ENCODE results near the gene ADAMTSL5.
"Not testable (repeated sequence)": the region's sequence is repeated elsewhere in the genome, so short reads cannot be mapped to it uniquely, and the experiment has no call there.

The ADAMTSL5 gene

DNA sequence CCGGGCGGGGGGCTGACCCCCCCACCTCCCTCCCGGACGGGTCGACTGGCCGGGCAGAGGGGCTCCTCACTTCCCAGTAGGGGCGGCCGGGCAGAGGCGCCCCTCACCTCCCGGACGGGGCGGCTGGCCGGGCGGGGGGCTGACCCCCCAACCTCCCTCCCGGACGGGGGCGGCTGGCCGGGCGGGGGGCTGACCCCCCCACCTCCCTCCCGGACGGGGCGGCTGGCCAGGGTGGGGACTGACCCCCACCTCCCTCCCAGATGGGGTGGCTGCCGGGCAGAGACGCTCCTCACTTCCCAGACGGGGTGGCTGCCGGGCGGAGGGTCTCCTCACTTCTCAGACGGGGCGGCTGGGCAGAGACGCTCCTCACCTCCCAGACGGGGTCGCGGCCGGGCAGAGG is 13.6 kb downstream of the ADAMTSL5 start:
- H3K4me2 ChIP-seq (ENCODE audit: low read length); H3K4me1 ChIP-seq (ENCODE audit: control insufficient read depth, insufficient read depth, low read length); H3K4me3 ChIP-seq (ENCODE audit: low read length); H3K9ac ChIP-seq (ENCODE audit: low read depth, low read length); H3K9me3 ChIP-seq (replicated peaks; ENCODE audit: low read length); H3K36me3 ChIP-seq (ENCODE audit: insufficient read depth, low read length): not testable (repeated sequence)
- peaks cover 43% of the 10 kb centered on the region for H3K27me3 ChIP-seq (ENCODE audit: control insufficient read depth, insufficient read depth, low read length)

DNA sequence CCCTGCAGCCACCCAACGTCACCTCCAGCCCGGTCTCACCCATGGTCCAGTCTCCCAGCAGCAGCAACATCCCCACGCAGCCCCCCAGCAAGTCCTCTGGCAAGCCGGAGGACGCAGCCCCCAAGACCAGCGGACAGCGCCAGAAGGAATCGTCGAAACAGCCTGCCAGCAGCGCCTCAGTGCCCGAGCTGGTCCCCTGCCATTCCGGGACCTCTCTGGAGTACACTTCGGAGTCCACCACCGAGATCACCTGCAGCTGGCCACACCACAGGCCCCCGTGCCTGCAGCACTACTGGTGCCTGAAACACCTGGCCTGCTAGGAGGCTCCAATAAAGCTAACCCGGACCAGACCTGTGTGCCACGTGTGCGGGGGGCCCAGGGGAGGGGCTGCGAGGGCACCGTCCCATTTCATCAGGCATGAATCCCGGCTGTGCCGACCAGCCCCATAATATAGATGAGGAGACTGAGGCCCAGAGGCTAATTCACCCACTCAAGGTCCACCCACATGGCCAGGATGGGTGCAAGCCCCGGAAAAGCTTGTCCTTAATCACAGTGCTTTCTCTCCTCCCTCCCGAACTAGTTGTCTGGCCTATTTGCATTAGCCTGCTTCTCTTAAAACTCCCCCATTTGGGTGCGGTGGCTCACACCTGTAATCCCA is 15.1 kb downstream of the ADAMTSL5 start:
- no peak overlapping the region for H3K9ac ChIP-seq (ENCODE audit: low read depth, low read length)
- H3K27me3 ChIP-seq (ENCODE audit: control insufficient read depth, insufficient read depth, low read length), result peaks cover 32% of the 10 kb centered on the region
- H3K4me2 ChIP-seq (ENCODE audit: low read length), result no peak overlapping the region
- no peak overlapping the region for H3K4me3 ChIP-seq (ENCODE audit: low read length)
- H3K9me3 ChIP-seq (replicated peaks; ENCODE audit: low read length), result no peaks in the 10 kb centered on the region
- H3K36me3 ChIP-seq (ENCODE audit: insufficient read depth, low read length), result no peaks in the 10 kb centered on the region
- no peaks in the 10 kb centered on the region for H3K4me1 ChIP-seq (ENCODE audit: control insufficient read depth, insufficient read depth, low read length)

DNA sequence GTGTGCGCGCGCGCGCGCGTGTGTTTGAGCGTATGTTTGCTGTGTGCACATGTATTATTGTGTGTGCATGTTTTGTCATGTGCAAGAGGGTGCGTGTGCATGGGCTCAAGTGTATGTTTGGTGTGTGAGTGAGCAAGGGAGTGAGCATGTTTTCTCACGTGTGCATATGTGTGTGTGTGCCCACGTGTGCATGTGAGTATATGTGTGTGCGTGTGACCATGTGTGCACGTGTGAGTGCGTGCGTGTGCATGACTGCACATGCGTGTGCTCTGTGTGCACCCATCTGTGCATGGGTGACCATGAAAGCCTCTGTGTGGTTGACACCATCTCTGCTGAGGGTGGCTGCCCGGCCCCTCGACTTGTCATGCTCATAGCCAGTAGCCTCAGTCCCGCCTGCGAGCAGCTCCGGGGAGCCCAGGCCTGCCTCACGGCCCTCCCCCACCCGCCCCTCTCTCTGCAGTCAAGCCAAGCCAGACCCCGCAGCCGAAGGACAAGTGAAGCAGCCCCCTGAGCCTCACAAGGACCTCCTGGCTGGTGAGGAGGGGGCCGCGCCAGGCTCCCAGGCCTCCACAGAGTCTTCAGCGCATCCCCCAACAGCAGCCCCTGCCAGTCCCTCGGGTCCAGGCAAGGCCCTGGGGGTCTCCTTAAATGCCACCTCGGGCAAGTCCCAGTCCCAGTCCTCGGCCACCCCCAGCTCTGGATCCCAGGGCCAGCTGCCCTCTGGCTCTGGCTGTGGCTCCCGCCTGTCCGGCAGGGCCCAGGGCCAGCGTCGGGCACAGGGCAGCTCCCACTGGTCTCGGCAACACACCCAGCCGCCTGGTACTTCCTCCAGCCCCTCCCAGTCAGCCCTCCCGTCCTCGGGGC is 15.9 kb downstream of the ADAMTSL5 start:
- Histone ChIP-seq H3K27me3 (ENCODE audit: control insufficient read depth, insufficient read depth, low read length) (peaks cover 30% of the 10 kb centered on the region), H3K4me3 (ENCODE audit: low read length) (no peak overlapping the region), H3K9ac (ENCODE audit: low read depth, low read length) (no peak overlapping the region), H3K36me3 (ENCODE audit: insufficient read depth, low read length) (no peaks in the 10 kb centered on the region), H3K9me3 (replicated peaks; ENCODE audit: low read length) (no peaks in the 10 kb centered on the region), H3K4me2 (ENCODE audit: low read length) (no peak overlapping the region), H3K4me1 (ENCODE audit: control insufficient read depth, insufficient read depth, low read length) (no peaks in the 10 kb centered on the region)

DNA sequence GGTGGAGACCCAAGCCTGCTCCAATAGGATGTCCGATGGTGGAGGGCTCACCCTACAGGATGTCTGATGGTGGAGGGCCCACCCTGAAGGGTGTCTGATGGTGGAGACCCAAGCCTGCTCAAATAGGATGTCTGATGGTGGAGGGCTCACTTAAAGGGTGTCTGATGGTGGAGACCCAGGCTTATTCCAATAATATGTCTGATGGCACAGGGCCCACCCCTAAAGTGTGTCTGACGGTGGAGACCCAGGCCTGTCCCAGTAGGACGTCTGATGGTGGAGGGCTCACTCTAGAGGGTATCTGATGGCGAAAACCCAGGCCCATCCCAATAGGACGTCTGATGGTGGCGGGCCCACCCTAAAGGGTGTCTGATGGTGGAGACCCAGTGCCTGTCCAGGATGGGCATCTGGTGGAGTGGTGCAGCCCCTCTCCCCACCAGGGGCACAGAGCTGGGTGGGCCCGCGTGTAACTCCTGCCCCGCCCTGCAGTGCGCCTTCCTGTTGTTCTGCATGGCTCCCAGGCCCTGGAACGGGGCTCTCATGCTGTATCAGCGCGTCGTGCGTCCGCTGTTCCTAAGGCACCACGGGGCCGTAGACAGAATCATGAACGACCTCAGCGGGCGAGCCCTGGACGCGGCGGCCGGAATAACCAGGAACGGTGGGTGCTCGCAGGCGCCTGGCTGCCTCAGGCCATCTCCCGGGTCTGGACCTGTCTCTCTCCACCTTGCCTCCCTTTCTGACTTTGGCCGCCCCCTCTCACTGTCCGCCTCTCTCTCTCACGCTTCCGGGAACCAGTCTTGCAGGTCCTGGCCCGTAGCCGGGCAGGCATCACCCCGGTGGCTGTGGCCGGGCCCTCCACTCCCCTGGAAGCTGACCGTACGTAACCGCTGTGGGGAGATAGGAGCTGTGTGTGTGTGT is 16.8 kb downstream of the ADAMTSL5 start:
- Histone ChIP-seq H3K4me2 (ENCODE audit: low read length) (no peak overlapping the region), H3K9me3 (replicated peaks; ENCODE audit: low read length) (no peaks in the 10 kb centered on the region), H3K4me1 (ENCODE audit: control insufficient read depth, insufficient read depth, low read length) (peaks cover 7% of the 10 kb centered on the region), H3K4me3 (ENCODE audit: low read length) (no peak overlapping the region), H3K9ac (ENCODE audit: low read depth, low read length) (no peak overlapping the region), H3K36me3 (ENCODE audit: insufficient read depth, low read length) (no peaks in the 10 kb centered on the region), H3K27me3 (ENCODE audit: control insufficient read depth, insufficient read depth, low read length) (peaks cover 35% of the 10 kb centered on the region)

DNA sequence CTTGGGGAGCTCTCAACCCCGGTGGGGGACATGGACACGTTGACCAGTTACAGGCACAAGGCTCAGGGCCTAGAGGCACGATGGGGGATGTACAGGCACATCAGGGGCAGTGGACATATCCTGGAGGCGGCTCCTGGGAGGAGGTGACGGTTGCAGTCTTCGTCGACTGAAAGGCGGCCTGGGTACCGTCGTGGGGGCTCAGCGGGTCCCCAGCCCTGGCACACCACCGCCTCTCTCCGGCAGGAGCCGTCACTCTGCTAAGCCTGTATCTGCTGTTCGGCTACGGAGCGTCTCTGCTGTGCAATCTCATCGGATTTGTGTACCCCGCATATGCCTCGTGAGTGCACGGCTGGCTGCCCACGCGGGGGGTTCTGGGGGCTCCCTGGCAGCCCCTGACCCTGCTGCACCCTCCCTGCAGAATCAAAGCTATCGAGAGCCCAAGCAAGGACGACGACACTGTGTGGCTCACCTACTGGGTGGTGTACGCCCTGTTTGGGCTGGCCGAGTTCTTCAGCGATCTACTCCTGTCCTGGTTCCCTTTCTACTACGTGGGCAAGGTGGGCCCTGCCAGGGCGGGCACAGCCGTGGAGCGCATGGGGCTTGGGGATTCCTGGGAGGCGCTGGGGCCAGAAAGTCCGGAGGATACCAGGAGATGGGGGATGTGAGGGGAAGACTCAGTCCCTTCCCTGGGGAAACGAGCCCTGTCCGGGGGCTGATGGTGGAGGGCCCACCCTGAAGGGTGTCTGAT is 17.6 kb downstream of the ADAMTSL5 start:
- Histone ChIP-seq H3K9me3 (replicated peaks; ENCODE audit: low read length) (no peaks in the 10 kb centered on the region), H3K4me3 (ENCODE audit: low read length) (no peak overlapping the region), H3K27me3 (ENCODE audit: control insufficient read depth, insufficient read depth, low read length) (peaks cover 34% of the 10 kb centered on the region), H3K4me2 (ENCODE audit: low read length) (no peak overlapping the region), H3K36me3 (ENCODE audit: insufficient read depth, low read length) (no peaks in the 10 kb centered on the region), H3K4me1 (ENCODE audit: control insufficient read depth, insufficient read depth, low read length) (peaks cover 8% of the 10 kb centered on the region), H3K9ac (ENCODE audit: low read depth, low read length) (no peak overlapping the region)

DNA sequence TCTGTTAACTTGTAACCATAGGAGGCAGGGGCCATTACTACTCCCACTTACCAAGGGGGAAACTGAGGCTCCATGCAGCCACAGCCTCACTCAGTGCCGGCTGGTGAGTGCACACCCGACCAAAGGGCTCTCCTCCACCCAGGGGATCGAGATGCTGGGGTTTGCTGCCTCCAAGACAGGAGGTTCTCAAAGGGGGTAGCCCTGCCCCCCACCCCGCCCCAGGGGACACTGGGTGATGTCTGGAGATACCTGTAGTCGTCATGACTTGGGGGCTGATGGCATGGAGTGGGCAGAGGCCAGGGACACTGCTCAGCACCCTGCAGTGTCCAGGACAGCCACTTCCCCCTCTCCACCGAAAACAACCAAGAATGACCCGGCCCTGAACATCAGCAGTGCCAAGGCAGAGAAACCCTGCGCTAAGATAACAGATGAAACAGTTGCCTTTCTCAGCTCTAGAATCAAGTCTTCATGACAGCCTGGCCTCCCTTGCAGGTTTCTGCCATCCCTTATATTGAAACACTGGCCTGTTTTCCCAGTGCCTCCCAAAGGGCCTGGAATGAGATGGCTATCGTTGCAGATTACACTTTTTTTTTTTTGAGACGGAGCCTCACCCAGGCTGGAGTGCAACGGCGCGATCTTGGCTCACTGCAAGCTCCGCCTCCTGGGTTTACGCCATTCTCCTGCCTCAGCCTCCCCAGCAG is 18.6 kb downstream of the ADAMTSL5 start:
- H3K9me3 ChIP-seq (replicated peaks; ENCODE audit: low read length), result no peaks in the 10 kb centered on the region
- peaks cover 34% of the 10 kb centered on the region for H3K27me3 ChIP-seq (ENCODE audit: control insufficient read depth, insufficient read depth, low read length)
- H3K4me1 ChIP-seq (ENCODE audit: control insufficient read depth, insufficient read depth, low read length), result peaks cover 15% of the 10 kb centered on the region

DNA sequence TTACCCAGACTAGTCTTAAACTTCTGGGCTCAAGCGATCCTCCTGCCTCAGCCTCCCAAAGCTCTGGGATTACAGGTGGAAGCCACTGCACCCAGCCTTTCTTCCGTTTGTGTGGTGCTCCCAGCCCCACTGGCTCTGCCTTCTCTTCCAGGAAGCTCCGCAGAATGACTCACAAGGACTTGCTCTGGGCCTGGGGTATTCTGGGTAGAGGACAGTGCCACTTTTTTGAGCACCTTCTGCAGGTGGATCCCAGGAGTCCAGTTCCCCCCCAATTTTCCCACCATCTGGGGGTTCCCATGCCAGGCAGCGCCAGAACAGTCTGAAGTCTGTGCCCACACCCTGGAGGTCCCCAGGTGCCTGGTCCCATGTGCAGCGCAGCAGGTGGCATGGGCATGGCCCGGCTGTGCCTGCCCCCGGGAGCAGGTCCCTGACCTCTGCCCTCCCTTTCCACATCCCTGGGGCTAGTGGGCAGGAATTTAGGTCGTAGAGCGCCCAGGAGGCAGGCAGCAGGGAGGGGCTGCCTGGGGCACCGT is 20.3 kb downstream of the ADAMTSL5 start:
- Histone ChIP-seq H3K4me2 (ENCODE audit: low read length) (no peak overlapping the region), H3K4me3 (ENCODE audit: low read length) (no peak overlapping the region)

More for the DNA sequence above, 18.6 kb downstream of the ADAMTSL5 start:
- Histone ChIP-seq H3K4me3 (ENCODE audit: low read length) (no peak overlapping the region), H3K4me2 (ENCODE audit: low read length) (no peak overlapping the region), H3K36me3 (ENCODE audit: insufficient read depth, low read length) (no peaks in the 10 kb centered on the region), H3K9ac (ENCODE audit: low read depth, low read length) (no peak overlapping the region)

DNA sequence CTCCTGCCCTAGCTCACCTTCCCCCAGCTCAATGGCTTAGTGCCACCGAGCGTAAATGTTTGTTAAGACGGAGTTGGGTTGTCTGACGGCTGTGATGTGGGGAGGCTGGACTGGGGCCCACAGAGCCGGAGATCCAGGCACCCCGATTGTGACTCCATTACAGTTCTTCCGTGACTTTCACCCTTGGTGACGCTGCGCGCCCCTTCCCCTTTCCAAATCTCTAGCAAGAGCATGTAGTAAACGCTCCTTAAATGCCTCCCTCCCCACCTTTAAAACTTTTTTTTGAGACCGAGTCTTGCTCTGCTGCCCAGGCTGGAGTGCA is 21.0 kb downstream of the ADAMTSL5 start:
- H3K36me3 ChIP-seq (ENCODE audit: insufficient read depth, low read length), result no peaks in the 10 kb centered on the region
- no peak overlapping the region for H3K4me3 ChIP-seq (ENCODE audit: low read length)
- H3K4me2 ChIP-seq (ENCODE audit: low read length), result no peak overlapping the region
- H3K27me3 ChIP-seq (ENCODE audit: control insufficient read depth, insufficient read depth, low read length), result peaks cover 20% of the 10 kb centered on the region
- H3K9me3 ChIP-seq (replicated peaks; ENCODE audit: low read length), result no peaks in the 10 kb centered on the region
- H3K9ac ChIP-seq (ENCODE audit: low read depth, low read length), result no peak overlapping the region
- peaks cover 15% of the 10 kb centered on the region for H3K4me1 ChIP-seq (ENCODE audit: control insufficient read depth, insufficient read depth, low read length)

More for the DNA sequence above, 20.3 kb downstream of the ADAMTSL5 start:
- Histone ChIP-seq H3K9ac (ENCODE audit: low read depth, low read length) (no peak overlapping the region), H3K9me3 (replicated peaks; ENCODE audit: low read length) (no peaks in the 10 kb centered on the region), H3K27me3 (ENCODE audit: control insufficient read depth, insufficient read depth, low read length) (peaks cover 28% of the 10 kb centered on the region), H3K4me1 (ENCODE audit: control insufficient read depth, insufficient read depth, low read length) (peaks cover 15% of the 10 kb centered on the region), H3K36me3 (ENCODE audit: insufficient read depth, low read length) (no peaks in the 10 kb centered on the region)

DNA sequence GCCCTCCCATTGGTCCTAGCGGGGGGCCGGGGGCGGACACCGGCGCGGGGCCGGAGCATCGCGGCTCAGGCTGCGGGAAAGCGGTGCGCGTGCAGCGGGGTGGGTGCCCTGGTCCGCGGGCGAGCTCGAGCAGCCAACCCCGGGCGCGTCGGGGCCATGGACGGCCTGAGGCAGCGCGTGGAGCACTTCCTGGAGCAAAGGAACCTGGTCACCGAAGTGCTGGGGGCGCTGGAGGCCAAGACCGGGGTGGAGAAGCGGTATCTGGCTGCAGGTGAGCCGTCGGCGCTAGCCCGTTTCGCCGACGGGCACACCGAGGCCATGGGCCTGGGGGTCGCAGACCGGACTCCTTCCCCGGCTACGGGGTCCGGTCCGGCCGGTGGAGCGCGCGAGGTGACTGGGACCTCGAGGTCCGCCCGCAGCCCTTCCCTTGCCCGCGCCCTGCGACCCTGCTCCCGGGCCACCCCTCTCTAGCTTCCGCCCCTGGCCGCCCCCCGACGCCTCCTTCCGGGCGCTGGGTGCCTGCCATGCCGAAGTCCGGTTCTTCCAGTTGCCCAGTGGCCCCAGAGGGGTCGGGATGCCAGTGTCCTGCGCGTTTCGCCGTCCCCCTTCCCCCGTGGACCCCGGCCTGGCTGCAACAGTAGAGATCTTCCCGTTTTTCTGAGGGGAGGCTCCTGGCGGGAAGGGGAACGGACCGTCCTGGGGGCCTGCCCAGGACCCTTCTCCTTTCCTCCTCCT is 21.5 kb downstream of the ADAMTSL5 start, which contains the start of gene REEP6:
REEP6 (plus strand) TSS at position 68 of the 735 bp plus-strand sequence; CDS start at position 157, 89 bp downstream.
- Histone ChIP-seq H3K9ac (ENCODE audit: low read depth, low read length) (peak within 1 kb of the TSS; percentile 65), H3K27me3 (ENCODE audit: control insufficient read depth, insufficient read depth, low read length) (peaks cover 15% of the 10 kb centered on the region)

More for the DNA sequence above, 21.5 kb downstream of the ADAMTSL5 start, which contains the start of gene REEP6:
- no peaks in the 10 kb centered on the region for H3K36me3 ChIP-seq (ENCODE audit: insufficient read depth, low read length)
- H3K9me3 ChIP-seq (replicated peaks; ENCODE audit: low read length), result no peaks in the 10 kb centered on the region
- H3K4me2 ChIP-seq (ENCODE audit: low read length), result peak within 1 kb of the TSS; percentile 100
- peak within 1 kb of the TSS; percentile 94 for H3K4me3 ChIP-seq (ENCODE audit: low read length)
- H3K4me1 ChIP-seq (ENCODE audit: control insufficient read depth, insufficient read depth, low read length), result peaks cover 15% of the 10 kb centered on the region
